Measurements from ENCODE around the gene VAMP4.

Gene VAMP4

GRCh38 chr1:171655746-171656116 is 86.1 kb downstream of the VAMP4 start:
- TF ChIP-seq CTCF (IDR thresholded peaks at IDR 0.05; ENCODE audit: borderline replicate concordance, control extremely low read depth, extremely low read depth, insufficient read depth, missing control alignments), result no peak
- DNase-seq (ENCODE audit: low spot score), result no peak
- in situ Hi-C loops (cut with MboI; ENCODE audit: low sequenced_read_pairs, unreplicated experiment), result loop anchor here (25.0 kb wide), 1 partner anchor 332 kb away; no protein-coding TSS in a partner anchor

GRCh38 chr1:171654942-171655745 is 86.7 kb downstream of the VAMP4 start:
- peak; percentile 77 for DNase-seq (ENCODE audit: low spot score)
- peak; percentile 71 for TF ChIP-seq CTCF (IDR thresholded peaks at IDR 0.05; ENCODE audit: borderline replicate concordance, control extremely low read depth, extremely low read depth, insufficient read depth, missing control alignments)
- in situ Hi-C loops (cut with MboI; ENCODE audit: low sequenced_read_pairs, unreplicated experiment), result loop anchor here (25.0 kb wide), 1 partner anchor 332 kb away; no protein-coding TSS in a partner anchor

GRCh38 chr1:171654201-171654941 is 87.5 kb downstream of the VAMP4 start:
- in situ Hi-C loops (cut with MboI; ENCODE audit: low sequenced_read_pairs, unreplicated experiment), result loop anchor here (25.0 kb wide), 1 partner anchor 333 kb away; no protein-coding TSS in a partner anchor
- TF ChIP-seq CTCF (IDR thresholded peaks at IDR 0.05; ENCODE audit: borderline replicate concordance, control extremely low read depth, extremely low read depth, insufficient read depth, missing control alignments), result no peak
- DNase-seq (ENCODE audit: low spot score), result no peak

- TF ChIP-seq CTCF (IDR thresholded peaks at IDR 0.05; ENCODE audit: borderline replicate concordance, control extremely low read depth, extremely low read depth, insufficient read depth, missing control alignments), result no peak
- in situ Hi-C loops (cut with MboI; ENCODE audit: low sequenced_read_pairs, unreplicated experiment), result loop anchor here (25.0 kb wide), 1 partner anchor 334 kb away; no protein-coding TSS in a partner anchor
- DNase-seq (ENCODE audit: low spot score), result no peak
Measured at GRCh38 chr1:171653796-171654195, 88.1 kb downstream of the VAMP4 start.

GRCh38 chr1:171652234-171652822 is 89.5 kb downstream of the VAMP4 start, which contains the start of gene MYOC:
Gene MYOC (minus strand): TSS chr1:171652688. CDS start chr1:171652611, 77 bp downstream.
- no peak for DNase-seq (ENCODE audit: low spot score)
- no peak for TF ChIP-seq CTCF (IDR thresholded peaks at IDR 0.05; ENCODE audit: borderline replicate concordance, control extremely low read depth, extremely low read depth, insufficient read depth, missing control alignments)
- in situ Hi-C loops (cut with MboI; ENCODE audit: low sequenced_read_pairs, unreplicated experiment), result loop anchor here (25.0 kb wide), 1 partner anchor 335 kb away; no protein-coding TSS in a partner anchor

Data from GM13976 (cell line).